Dermis blood vessel endothelial cell (primary cell): ENCODE data around the gene PALLD. TPM values are rescaled to one million over a fixed set of nuclear protein-coding genes. Genes with fewer than 3 reads are reported as not detected.
A peak's percentile ranks its signal among the peaks of the same experiment; 100 is the strongest.
"Not testable (repeated sequence)": the region's sequence is repeated elsewhere in the genome, so short reads cannot be mapped to it uniquely, and the experiment has no call there.

Experiments
- DNase-seq: peaks from one replicate; pipeline ENCODE4 v3.0.0; 2010
- total RNA-seq: library from RNA; depleted of rRNA; stranded (reverse); fragments of >200 nt; gene quantifications from 2 replicates; pipeline ENCODE4 v1.2.3, GENCODE V29; 2014

The PALLD gene
- total RNA-seq, 1 donor from 2014 or later, result 15.7 TPM

DNA sequence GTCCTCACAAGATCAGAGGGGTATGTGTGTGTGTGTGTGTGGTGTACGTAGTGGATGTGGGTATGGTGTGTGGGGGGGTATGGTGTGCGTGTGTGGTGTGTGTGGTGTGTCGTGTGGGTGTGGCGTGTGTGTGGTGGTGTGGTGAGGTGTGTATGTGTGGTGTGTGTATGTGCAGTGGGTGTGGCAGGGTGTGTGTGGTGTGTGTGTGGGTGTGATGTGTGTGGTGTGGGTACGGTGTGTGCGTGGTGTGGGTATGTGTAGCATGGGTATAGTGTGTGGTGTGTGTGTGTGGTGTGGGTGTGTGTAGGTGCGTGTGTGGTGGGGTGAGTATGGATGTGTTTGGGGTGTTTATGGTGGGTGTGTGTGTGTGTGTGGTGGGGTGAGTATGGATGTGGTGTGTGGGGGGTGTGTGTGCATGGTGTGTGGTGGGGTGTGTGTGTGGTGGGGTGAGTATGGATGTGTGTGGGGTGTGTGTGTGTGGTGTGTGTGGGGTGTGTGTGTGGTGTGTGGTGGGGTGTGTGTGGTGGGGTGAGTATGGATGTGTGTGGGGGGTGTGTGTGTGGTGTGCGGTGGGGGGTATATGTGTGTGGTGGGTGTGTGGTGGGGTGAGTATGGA, 182.0 kb downstream of the PALLD start:
- DNase-seq, result no peak

- no peak for DNase-seq
These were observed 182.5 kb downstream of the PALLD start for GRCh38 chr4:168679397-168679796.

GRCh38 chr4:168679819-168680218, 183.0 kb downstream of the PALLD start:
- DNase-seq, result no peak

GRCh38 chr4:168682898-168683500, 186.1 kb downstream of the PALLD start:
- no peak for DNase-seq

- no peak for DNase-seq
These were observed 186.7 kb downstream of the PALLD start for GRCh38 chr4:168683595-168683994.

DNA sequence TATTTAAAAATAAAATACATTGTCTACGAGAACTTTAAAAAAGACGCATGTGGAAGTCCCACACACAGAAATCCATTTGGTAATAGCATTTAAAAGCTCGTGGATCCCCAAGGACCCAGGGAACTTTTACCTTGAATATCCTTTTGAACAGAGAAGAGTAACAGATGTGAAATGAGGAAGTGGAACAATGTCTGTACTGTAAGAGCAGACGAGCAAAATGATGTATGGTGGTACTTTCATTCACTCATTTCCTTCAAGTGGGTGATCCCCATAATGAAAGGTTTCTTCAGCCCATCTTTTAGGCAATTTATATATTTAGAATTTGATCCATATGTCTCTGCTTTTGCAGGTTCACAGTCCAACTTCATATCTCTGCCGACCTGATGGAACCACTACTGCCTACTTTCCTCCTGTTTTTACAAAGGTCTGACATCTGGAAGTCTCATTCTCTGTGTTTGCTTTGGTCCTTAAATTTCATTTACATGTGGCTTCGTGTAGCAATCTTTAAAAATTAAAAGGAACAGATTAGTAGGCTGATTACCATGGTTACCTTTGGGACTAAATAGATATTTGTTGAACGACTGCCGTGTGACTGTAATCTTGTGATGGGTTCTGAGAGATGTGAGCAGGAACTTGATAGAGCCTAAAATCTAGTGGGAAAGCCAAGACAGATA, 188.4 kb downstream of the PALLD start:
- DNase-seq, result no peak

- no peak for DNase-seq
These were observed 191.7 kb downstream of the PALLD start for GRCh38 chr4:168688584-168688983.

DNA sequence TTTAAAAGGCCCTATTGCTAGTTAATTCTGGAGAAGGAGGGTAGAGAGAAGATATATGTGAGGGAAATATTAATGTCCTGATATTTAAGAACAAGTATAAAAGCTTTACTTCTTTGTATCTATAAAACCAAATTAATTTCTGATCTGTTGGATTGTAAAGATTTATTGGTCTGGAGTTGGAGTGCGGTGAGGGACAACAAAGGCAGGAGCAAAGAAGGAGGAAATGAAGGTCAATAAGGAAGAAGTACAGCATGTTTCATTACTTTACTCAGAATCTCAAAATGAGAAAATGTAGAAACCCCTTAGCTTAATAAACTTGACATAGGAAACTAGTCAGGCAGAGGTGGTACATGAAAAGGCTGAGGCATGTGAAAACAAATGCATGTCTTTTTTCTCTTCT, 192.9 kb downstream of the PALLD start:
- DNase-seq, result no peak

DNA sequence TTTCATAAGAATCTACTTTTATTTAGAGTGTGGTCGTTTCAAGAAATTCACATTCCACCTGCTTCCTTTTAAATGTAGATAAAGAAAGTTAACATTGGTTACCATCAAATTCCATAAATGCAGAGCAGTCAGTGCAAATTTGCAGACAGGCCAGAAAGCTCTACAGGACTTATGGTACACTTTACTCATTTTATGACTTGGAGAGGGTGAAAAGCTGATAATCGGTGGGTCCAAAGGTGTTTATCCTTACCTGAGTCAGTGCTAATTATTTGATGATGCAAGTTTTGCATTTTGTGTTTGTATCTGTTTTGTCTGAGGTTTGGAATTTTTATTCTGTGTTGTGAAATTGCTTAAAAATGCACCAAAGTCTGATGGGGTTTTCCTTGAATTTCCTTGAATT, 193.3 kb downstream of the PALLD start:
- DNase-seq, result no peak

DNA sequence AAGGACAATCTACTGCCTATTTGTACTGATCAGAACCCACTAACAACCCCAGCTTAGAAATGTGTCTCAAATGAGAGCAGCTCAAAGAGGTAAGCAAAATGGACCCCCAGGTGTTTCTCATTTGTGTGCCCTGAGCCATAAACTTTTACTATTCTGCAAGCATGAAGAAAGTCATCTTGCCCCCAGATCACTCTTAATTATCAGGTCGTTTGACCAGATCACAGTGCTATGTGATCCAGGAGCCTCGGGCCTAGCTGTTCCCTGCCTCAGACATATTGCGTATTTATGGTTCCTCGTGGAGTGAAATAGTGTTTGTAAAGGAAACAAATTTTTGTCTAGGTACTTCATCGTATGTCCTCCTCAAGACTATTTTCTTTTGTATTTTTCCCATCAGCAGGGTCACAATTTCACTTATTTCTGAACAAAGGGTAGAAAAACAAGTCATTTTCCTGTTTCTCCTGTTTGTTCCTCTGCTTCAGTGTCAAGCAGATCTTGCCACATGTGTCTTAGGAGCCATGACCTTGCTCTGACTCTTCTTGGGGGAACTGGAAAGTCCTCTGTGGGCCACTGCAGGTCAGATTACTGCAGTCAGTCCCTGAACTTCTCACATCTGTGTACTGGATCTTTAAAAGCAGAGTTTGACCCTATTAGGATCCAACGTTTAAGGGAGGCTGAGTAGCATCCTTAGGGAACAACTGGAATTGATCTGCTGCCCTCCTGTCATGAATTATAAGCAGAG, 194.9 kb downstream of the PALLD start:
- DNase-seq, result peak; percentile 3

DNA sequence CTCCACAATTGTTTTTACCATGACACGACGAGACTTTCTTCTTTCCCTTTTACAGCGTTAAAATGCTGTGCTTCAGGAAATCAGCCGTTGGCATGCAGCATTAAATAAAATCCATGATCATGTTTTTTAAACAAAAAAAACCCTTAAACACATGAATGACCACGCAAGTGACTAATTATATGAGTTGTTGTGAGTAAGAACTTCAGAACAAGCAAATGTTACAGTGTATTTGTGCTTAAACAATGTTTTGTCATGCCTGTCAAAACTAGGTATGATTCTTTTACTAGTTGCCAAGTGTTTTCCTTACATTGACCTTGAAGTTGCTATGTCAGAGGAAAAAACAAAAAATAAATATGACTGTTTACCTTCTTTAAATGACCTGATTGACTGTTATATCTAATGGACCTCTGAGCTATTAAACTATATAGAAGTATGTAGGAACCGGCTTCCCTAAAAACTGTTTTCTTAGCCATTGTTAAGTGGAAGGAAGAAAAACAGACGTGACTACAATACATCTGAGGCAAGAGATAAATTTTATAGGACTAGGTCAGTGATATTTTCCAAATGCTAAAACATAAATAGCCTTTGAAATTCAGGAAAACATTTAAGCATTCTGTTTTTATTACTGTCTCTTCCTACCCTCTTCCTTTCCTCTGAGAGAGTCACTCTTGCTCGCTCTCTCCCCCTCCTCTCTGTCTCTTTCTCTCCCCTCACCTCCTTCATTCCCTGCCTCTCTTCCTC, 197.1 kb downstream of the PALLD start:
- DNase-seq, result peak; percentile 37

DNA sequence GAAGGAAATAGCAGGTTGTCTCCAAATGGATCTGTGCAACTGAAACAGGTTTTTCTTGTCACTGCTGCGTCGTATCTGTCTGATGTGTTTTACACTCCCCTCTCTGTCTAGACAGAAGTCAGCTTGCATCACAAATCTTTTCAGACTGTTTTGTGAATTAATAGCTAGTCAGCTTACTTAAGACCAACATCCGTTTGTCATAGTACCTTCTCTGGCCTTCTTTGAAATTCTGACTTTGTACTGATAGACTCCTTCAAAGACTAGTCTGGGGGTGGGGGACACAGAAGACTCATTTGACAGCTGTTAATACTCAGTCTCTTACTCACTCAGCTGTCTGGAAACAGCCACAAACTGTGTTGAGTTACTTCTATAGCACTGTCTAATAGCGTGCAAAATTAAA, 197.8 kb downstream of the PALLD start:
- peak; percentile 4 for DNase-seq

DNA sequence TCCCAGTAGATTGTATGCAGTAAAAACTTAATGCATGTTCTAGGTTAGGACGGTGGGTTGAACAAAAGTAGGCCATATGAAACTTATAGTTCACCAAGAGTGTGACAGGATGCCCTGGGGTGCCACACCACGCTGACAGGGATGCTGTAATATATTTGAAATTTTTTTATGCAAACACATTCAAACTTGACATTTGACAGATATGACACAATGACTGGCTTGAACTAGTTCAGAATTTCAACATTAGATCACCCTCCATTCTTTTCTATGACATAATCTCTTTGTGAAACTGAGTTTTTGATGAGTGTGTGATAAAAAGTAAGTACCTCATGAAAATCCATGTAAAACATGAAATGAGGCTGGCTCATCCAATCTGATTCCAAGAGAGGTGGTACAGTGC, 198.4 kb downstream of the PALLD start:
- DNase-seq, result no peak

DNA sequence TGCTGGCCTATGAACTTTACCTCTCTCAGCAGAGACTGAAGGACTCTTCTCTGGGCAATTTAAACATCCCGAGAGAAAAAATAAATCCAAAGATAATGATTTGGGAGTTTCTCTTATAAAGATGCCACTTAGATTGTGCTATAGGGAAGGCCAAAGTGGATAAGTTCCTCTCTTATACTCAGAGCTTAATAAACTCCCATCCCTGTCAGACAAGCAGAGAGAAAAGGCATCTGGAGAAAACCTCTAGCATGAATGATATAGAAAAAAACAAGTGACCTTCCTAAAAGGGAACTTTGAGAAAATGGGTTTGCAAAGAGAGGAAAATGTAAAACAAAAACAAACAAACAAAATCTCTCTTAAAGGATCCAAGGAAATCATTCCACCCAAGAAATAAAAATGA, 199.4 kb downstream of the PALLD start:
- no peak for DNase-seq

DNA sequence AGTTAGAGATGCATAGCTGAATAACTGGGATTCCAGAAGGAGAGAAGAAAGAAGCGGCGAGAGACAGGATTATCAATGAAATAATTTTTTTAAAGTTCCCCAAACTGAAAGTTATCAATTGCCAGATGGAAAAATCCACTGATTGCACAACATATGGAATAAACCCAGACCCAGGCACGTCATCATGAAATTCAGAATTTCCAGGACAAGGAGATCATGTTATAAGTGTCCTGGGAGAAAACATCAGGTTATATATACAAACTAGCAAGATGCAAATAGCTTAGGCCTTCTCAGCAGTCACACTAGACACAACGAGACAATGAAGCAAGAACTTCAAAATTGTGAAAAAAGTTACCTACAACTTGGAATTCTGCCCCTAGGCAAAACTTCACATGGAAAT, 200.0 kb downstream of the PALLD start:
- DNase-seq, result no peak

DNA sequence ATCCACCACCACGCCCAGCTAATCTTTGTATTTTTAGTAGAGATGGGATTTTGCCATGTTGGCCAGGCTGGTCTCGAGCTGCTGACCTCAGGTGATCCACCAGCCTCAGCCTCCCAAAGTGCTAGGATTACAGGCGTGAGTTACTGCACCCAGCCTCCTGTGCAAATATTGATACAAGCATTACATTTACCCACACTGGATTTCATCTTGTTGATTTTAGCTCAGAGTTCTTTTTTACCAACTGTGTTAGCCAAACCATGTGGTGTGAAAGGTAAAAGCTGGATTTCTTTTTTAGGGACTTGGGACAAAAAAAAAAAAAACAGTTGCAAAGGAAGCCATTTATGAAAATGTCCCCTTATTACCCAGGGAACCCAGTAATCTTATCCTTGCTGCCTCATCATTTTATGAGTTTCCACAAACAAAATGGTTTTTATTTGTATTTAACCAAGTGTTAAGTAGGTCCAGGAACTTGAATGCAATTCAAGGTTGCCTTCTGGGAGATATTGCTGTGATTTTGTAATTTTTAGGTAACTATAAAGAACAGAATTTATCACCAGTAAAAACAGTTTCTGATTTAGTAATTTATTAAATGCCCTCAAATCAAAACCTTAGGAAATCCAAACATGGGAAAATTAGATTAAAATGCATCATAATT, 202.5 kb downstream of the PALLD start:
- no peak for DNase-seq

DNA sequence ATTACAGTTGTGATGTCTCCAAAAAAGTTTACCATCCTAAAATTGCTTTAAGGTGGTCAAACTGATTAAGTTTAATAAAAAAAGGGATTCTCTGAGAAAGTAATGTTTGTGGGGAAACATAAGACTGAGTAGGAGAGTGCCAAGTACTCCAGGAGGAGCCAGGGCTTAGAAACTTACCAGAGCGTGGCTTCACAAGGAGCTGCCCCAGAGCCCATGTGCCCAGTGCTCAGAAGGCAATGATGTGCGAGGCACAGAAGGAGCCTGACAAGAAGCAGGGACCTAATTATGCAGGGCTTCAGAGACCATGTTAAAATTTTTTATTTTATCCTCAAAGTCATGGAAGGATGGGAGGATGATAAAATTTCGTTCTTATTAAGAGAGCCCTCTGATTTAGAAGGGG, 204.2 kb downstream of the PALLD start:
- no peak for DNase-seq

GRCh38 chr4:168702581-168703087, 205.8 kb downstream of the PALLD start:
- not testable (repeated sequence) for DNase-seq

GRCh38 chr4:168705121-168705520, 208.3 kb downstream of the PALLD start:
- DNase-seq, result no peak

DNA sequence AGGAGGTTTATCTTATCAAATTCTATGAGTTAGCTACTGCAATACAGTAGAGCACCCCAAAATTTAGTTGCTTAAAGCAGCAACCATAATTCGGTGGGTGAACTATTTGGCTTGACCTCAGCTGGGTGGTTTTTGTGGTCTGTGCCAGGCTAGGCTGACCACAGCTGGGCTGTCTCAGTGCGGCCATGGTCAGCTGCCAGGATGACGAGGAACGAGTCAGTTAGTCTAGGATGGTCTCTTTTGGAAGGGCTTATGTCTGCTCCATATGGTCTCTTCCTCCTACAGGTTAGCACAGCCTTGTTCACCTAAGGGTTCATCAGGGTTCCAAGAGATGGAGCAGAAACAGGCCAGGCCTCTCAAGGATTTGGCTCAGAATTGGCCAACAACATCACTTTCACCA, 210.4 kb downstream of the PALLD start:
- DNase-seq, result no peak

GRCh38 chr4:168708108-168708507, 211.3 kb downstream of the PALLD start:
- DNase-seq, result no peak

DNA sequence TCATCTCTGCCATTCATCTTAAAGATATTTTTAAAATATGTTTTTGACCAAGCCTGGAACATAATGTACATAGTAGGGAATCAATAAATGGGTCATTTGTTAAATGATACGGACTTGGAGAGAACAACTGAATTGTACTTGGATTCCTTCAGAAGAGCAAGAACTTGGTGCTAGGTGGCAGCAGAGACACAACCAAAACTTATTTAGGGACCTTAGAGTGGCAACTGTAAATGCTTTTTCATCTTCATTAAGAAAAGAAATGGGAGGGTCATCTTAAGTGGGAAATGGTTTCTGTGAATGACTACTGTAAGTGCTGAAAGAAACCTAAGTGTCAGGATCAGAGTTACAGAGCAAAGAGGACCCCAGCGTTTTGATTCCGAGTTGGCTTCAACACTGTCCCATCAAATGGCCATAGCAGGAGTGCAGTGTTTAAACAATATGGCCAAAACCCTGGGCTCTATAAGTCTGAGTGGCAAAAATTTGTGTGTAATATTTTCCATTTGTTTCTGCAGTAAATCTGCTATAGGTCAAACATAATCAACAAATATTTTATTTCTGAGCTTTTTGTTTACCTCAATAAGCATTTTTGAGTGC, 213.6 kb downstream of the PALLD start:
- DNase-seq, result peak; percentile 79
